SK-N-SH (cell line): Measurements from ENCODE around the gene UPF2.

Source experiments
- EP300 ChIP-seq, 2 experiments: IDR thresholded peaks; 2 replicates each; pipeline versions ENCODE4 v1.4.0 to v1.6.1; 2012; ENCODE audit warnings: borderline replicate concordance in 1 of 2, low read depth in 1 of 2, low read length in 1 of 2
- GABPA ChIP-seq: IDR thresholded peaks from 2 replicates; pipeline ENCODE4 v1.4.0; 2012; ENCODE audit warnings: low read depth, mild to moderate bottlenecking
- JUND ChIP-seq: IDR thresholded peaks from 2 replicates; pipeline ENCODE4 v1.4.0; 2012
- POLR2AphosphoS5 ChIP-seq: IDR thresholded peaks from 2 replicates; pipeline ENCODE4 v1.6.1; 2012; ENCODE audit warnings: low read depth, low read length
- TF ChIP-seq, protein P1 (sequence below): fragments of 200-600 bp; sonication (generic); IDR thresholded peaks from 2 replicates; pipeline ENCODE4 v1.6.1; 2017; ENCODE audit warnings: antibody characterized with exemption, mild to moderate bottlenecking, moderate library complexity

DNA sequence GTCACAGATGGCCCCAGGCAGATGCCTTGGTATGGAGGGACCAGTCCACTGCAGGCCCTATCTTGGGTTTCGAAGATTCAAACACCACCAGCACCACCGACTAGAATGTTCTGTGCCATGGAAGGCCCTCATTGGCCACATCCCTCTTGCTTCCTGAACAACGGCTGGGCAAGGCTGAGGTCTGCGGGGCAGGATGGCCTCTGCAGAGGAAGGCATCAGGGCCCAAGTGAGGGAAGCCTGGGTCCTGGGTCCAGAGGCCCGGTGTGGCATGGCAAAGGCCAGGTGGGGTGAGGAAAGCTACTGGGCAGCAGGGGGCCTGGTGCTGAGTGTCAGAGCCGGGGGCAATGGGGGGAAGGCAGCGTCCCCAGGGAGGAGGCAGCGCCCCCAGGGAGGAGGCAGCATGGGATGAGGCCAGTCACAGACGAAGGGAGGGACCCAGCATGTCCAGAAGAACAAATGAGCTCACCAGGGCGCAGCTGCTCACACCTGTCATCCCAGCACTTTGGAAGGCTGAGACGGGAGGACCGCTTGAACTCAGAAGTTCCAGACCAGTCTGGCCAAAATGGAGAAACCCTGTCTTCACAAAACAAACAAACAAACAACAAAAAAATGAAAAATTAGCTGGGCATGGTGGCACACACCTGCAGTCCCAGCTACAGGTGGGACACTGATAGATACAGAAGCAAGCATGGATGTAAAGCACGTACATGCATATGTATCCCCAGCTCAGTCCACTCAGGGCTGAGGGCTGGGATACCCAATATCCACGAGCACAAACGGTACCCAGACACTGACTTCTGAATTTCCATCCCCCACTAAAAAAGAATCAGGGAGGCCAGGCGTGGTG is 155.0 kb downstream of the UPF2 start:
- no peak for TF ChIP-seq EP300 (IDR thresholded peaks at IDR 0.05; ENCODE audit: borderline replicate concordance in 1 of 2, low read depth in 1 of 2, low read length in 1 of 2)
- TF ChIP-seq GABPA, result no peak
- no peak for TF ChIP-seq POLR2AphosphoS5
- TF ChIP-seq, protein P1, sequence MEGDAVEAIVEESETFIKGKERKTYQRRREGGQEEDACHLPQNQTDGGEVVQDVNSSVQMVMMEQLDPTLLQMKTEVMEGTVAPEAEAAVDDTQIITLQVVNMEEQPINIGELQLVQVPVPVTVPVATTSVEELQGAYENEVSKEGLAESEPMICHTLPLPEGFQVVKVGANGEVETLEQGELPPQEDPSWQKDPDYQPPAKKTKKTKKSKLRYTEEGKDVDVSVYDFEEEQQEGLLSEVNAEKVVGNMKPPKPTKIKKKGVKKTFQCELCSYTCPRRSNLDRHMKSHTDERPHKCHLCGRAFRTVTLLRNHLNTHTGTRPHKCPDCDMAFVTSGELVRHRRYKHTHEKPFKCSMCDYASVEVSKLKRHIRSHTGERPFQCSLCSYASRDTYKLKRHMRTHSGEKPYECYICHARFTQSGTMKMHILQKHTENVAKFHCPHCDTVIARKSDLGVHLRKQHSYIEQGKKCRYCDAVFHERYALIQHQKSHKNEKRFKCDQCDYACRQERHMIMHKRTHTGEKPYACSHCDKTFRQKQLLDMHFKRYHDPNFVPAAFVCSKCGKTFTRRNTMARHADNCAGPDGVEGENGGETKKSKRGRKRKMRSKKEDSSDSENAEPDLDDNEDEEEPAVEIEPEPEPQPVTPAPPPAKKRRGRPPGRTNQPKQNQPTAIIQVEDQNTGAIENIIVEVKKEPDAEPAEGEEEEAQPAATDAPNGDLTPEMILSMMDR, result no peak
- no peak for TF ChIP-seq JUND
